Epithelial cell of prostate (primary cell): ENCODE measurements around the gene THADA.
"Not testable (repeated sequence)": the region's sequence is repeated elsewhere in the genome, so short reads cannot be mapped to it uniquely, and the experiment has no call there.

Experiments
- DNase-seq: peaks from one replicate; pipeline ENCODE4 v3.0.0-alpha.2; 2011; ENCODE audit warnings: low read depth, low spot score
- H3K27ac ChIP-seq: fragments of 450-650 bp; 2 replicates; pipeline ENCODE4 v1.5.1; 2017; ENCODE audit warnings: mild to moderate bottlenecking

The THADA gene

GRCh38 chr2:43397411-43397810 lies 198.4 kb downstream of the THADA start:
- H3K27ac ChIP-seq, result no peak overlapping the region
- no peak for DNase-seq

- not testable (repeated sequence) for DNase-seq, H3K27ac ChIP-seq
Measured at GRCh38 chr2:43396344-43396743, 199.5 kb downstream of the THADA start.

- no peak for DNase-seq
- H3K27ac ChIP-seq, result no peak overlapping the region
Measured at GRCh38 chr2:43393918-43394317, 201.9 kb downstream of the THADA start.

- no peak for DNase-seq
Measured at GRCh38 chr2:43391878-43392215, 204.0 kb downstream of the THADA start.

GRCh38 chr2:43391201-43391877 lies 204.5 kb downstream of the THADA start:
- DNase-seq, result no peak
- H3K27ac ChIP-seq, result no peak overlapping the region

More at GRCh38 chr2:43391878-43392215, 204.0 kb downstream of the THADA start:
- H3K27ac ChIP-seq, result no peak overlapping the region

- no peak for DNase-seq
- no peak overlapping the region for H3K27ac ChIP-seq
Measured at GRCh38 chr2:43389581-43390466, 206.0 kb downstream of the THADA start.

- no peak overlapping the region for H3K27ac ChIP-seq
- DNase-seq, result no peak
Measured at GRCh38 chr2:43388371-43388770, 207.5 kb downstream of the THADA start.

- DNase-seq, result no peak
- H3K27ac ChIP-seq, result peak overlapping the region; percentile 5
Measured at GRCh38 chr2:43387092-43388062, 208.5 kb downstream of the THADA start.

GRCh38 chr2:43386679-43387078 lies 209.2 kb downstream of the THADA start:
- not testable (repeated sequence) for DNase-seq
- peak overlapping the region; percentile 5 for H3K27ac ChIP-seq

- no peak overlapping the region for H3K27ac ChIP-seq
- no peak for DNase-seq
Measured at GRCh38 chr2:43384143-43384542, 211.7 kb downstream of the THADA start.

GRCh38 chr2:43383533-43383932 lies 212.3 kb downstream of the THADA start:
- no peak overlapping the region for H3K27ac ChIP-seq
- DNase-seq, result no peak

- no peak overlapping the region for H3K27ac ChIP-seq
- no peak for DNase-seq
Measured at GRCh38 chr2:43379494-43379893, 216.3 kb downstream of the THADA start.

GRCh38 chr2:43377327-43377726 lies 218.5 kb downstream of the THADA start:
- no peak overlapping the region for H3K27ac ChIP-seq
- no peak for DNase-seq

GRCh38 chr2:43376523-43377198 lies 219.2 kb downstream of the THADA start:
- DNase-seq, result no peak
- H3K27ac ChIP-seq, result no peak overlapping the region

- DNase-seq, result no peak
- no peak overlapping the region for H3K27ac ChIP-seq
Measured at GRCh38 chr2:43375746-43376522, 219.9 kb downstream of the THADA start.

GRCh38 chr2:43372416-43373081 lies 223.3 kb downstream of the THADA start:
- no peak for DNase-seq
- no peak overlapping the region for H3K27ac ChIP-seq

GRCh38 chr2:43370705-43371104 lies 225.1 kb downstream of the THADA start:
- no peak for DNase-seq

GRCh38 chr2:43370146-43370545 lies 225.7 kb downstream of the THADA start:
- H3K27ac ChIP-seq, result no peak overlapping the region
- DNase-seq, result no peak

More at GRCh38 chr2:43370705-43371104, 225.1 kb downstream of the THADA start:
- no peak overlapping the region for H3K27ac ChIP-seq
